Esophagus squamous epithelium (tissue), 4 donors: ENCODE data around the gene TAF1.

Experiments used
- CTCF ChIP-seq, 6 experiments: fragments of 450-650 bp in 4 of 6; fragments of 200-600 bp in 2 of 6; sonication (generic) in 2 of 6; IDR thresholded peaks; one replicate each; pipeline ENCODE4 v1.5.1; 2016 to 2019; ENCODE audit warnings: antibody characterized with exemption in 6 of 6, mild to moderate bottlenecking in 4 of 6, moderate library complexity in 4 of 6
- POLR2A ChIP-seq, 4 donors: fragments of 450-650 bp; IDR thresholded peaks; one replicate each; pipeline ENCODE4 v1.6.1; 2017; ENCODE audit warnings: antibody characterized with exemption in 4 of 4, mild to moderate bottlenecking in 4 of 4, moderate library complexity in 3 of 4

GRCh38 chrX:71432733-71433132 lies 66.6 kb downstream of the TAF1 start:
- TF ChIP-seq CTCF (IDR thresholded peaks at IDR 0.05) (no peak), POLR2A (IDR thresholded peaks at IDR 0.05) (no peak)
